Right ventricle myocardium superior (tissue), 1 donor: ENCODE data around the gene SLC30A3. TPM values are rescaled to one million over a fixed set of nuclear protein-coding genes. Genes with fewer than 3 reads are reported as not detected.

ENCODE experiments used
- ATAC-seq: fragments of 200-7000 bp; cut with Tn5 transposase; one replicate; pipeline ENCODE4 v1.9.1; 2020; ENCODE audit warnings: mild to moderate bottlenecking; ENCODE audit not compliant: poor library complexity
- DNase-seq: peaks from one replicate; pipeline ENCODE4 v3.0.0-alpha.2; 2020
- intact Hi-C: fragments of 100-400 bp; cut with DNase I; formaldehyde crosslinking; loops from one replicate; pipeline ENCODE4 v1.11.2; 2022
- total RNA-seq: library from RNA; stranded (reverse); fragmentation: NEBNext Ultra II Directional; extraction: Animal tissue kit (Norgen Biotek cat#: 25700); gene quantifications from one replicate; pipeline ENCODE4 v1.2.1, GENCODE V29; 2021
- donor health status: DM: no; HTN: yes; CAD: no; lungs with severe emphysema.

SLC30A3 gene
- total RNA-seq, 1 donor from 2014 or later: 10.4 TPM

DNA sequence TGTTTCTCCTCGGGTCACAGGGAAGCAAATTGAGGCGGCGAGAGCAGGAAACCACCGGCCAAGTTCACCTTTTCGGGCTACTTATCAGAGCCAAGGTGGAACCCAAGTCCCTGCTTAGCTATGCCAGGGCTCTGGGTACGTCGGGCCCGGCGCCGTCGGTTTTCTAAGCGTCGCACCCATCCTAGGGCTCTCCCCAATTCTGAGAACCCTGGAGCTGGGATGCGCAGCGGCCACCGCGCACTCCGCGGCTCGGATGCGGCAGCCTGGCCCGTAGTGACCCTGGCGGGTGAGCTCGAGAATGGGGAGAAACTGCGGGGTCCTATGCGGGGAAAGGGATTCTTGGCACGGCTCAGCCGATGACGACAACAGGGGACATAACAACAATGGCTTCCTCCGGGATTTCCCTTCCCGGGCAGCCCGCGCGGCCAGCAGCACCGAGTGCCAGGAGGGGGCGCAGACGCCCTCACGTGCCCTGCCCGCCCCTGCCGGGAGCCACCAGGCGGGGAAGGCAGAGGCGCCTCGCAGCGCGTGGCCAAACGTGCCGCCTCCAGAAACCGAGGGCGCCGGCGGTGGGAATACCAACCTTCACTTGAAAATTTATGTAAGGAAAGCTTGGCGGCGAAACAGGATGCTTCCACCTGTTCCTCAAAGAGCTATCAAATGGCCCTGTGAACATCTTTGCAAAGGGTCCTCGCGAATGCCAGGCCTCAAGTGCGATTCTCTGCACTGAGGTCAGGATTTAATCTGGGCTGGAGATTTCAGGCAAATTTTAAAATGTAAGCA is 2.1 kb upstream of the SLC30A3 start:
- ATAC-seq: peak; percentile 80
- DNase-seq: peak; percentile 83
- intact Hi-C loops: no loop called here

DNA sequence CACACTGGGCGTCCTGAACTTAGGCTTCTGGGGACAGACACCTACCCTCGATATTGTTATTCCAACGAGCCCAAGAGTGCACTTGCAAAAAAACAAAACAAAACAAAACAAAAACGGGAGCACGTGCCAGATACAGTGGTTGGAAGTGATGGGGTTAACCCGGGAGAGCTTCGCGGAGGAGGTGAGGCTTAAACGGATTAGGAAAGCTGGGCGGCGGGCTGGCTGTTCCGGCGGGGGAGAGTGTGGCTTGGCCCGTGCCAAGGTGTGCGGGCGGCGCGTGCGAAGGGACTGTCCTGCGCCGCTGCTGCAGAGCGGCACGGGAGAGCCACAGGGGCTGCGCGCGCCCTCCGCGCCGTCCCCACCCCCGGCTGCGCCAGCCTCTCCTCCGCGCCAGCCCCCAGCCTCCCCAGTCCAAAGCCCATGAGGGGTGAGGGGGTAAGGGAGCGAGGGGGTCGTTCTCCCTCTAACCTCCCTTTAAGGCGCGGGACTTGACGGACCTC is 1.5 kb upstream of the SLC30A3 start:
- intact Hi-C loops: no loop called here
- no peak for DNase-seq
- ATAC-seq: peak; percentile 49

DNA sequence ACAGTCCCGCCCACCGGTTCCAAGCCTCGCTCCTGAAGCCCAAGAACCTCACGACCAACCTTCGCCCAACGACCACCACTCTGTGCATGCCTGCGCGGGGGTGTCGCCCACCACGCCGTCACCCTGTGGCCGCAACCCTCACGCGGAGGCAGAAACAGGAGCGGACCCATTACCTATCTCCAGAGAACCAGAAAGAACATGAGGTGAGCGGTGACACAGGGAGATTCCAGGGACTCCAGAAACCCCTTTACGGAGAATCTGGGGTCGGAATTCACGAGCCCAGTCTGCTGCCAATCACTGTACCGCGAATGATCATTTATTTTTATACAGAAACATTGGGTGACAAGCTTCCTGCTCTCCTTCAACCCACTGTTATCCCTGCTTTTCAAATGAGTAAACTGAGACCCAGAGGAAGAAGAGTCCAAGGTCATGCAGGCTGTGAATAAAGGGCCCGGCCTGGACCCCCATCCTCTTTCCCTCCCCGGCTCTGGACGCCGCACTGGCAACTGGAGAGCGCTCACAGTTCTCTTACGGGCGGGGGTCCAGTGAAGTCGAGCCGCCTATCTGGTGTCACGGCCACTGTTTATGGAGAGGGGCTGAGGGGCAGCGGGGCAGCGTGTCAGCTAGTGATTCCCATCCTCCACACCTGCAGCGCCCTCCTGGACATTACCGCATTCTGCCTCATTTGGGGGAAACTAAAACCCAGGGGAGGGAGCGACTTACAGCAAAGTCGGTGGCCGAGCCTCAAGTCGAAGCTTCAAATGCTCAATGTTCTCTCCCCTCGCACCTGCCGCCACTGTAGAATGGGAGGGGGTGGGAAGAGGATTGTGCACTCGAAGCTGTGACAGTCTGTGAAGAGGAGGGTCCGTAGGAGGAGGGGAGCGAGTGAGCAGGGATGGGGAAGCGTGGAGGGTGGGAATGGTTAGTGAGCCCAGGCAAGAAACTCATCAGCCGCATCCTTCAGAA is 723 bp upstream of the SLC30A3 start:
- intact Hi-C loops: no loop called here
- ATAC-seq: no peak
- DNase-seq: no peak

DNA sequence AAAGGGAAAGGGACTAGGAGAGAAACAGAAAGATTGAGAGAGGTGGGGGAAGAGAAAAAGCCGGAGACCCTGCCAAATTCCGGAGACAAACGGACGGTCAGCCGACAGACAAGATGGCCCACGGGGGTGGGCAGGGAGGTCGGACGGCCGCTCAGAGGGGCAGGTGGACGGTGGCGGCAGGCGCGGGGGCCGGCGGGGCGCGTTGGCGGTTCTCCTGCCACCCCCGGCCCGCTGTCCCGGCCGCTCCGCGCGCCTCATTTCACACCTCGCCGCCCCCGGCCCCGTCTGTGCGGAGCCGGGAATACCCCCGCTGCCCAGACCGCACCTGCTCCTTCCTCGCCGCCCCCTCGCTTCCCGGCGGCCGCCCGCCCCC is 935 bp downstream of the SLC30A3 start:
- ATAC-seq (no peak), DNase-seq (no peak)
- intact Hi-C loops: no loop called here

DNA sequence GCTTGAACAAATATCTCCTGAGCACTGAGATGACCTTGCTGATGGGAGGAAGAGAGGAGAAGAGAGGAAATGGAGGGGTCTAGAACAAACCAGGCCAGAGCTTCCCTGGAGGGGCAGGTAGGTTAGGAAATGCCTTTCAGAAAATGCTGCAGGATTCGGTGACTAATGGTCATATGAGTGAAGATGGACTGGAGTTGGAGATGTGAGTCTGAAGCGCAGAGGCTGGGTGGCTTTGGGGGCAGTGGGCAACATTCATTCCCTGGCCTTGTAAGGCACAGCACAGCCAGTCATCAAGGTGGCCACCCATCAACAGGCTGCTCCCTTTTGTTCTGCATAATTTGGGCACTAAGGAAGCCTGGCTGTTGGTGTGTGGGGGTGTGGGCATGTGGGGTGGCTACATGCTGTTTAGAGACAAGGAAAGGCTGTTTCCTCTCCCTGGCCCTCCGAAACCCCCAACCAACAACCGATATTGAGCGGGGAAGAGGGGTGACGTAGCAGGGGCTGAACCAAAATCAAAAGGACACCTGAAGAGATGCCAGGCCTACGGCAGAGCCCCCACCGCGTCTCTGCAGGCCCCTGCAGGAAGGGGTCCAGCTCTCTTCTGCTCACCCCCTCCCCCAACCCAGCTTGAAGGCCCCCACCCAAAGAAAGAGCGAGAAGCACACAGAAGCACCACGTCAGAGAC is 1.5 kb downstream of the SLC30A3 start:
- ATAC-seq: no peak
- intact Hi-C loops: no loop called here
- DNase-seq: no peak

DNA sequence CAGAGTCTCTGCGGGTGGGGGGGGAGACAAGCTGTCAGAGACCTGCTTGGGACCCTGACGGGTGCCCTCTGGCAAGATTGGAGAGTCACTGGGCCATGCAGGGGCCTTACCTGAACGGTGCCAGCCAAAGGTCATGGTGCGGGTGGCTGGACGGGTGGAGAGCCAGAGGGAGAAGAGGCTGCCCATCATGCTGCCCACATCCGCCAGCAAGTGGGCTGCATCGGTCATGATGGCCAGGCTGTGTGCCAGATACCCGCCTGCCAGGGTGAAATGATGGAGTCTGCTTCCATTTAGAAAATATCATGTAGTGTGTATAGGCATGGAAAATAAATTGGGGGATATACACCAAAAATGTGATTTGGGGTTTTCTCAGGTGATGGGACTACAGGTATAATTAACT is 4.8 kb downstream of the SLC30A3 start:
- ATAC-seq: no peak
- DNase-seq: no peak
- intact Hi-C loops: no loop called here

DNA sequence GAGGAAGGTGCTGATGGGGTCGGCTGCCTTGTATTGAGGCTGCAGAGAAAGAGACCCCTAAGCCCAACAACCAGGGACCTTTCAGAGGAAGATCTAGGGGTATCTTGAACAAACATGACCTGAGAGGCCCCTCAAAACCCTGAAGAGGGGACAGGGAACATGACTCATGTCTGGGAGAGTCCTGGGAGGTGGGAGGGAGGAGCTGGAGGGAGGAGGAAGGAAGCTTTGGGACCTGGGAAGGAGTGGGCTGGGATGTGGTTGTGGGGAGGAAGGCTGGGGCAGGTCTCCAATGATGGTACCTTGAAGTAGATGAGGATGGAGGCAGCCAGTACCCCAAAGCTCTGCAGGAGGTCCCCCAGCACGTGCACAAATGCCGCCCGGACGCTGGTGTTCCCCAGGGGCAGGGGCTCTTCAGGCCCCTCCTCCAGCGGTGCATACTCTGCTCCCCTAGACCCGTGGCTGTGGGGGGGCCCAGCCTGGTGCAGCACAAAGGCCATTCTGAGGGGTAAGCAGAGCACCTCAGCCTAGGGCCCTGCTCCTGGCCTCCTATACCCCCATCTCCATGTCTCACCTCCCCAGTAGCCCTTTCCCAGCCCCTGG is 5.9 kb downstream of the SLC30A3 start:
- intact Hi-C loops: no loop called here
- ATAC-seq: no peak
- DNase-seq: no peak

DNA sequence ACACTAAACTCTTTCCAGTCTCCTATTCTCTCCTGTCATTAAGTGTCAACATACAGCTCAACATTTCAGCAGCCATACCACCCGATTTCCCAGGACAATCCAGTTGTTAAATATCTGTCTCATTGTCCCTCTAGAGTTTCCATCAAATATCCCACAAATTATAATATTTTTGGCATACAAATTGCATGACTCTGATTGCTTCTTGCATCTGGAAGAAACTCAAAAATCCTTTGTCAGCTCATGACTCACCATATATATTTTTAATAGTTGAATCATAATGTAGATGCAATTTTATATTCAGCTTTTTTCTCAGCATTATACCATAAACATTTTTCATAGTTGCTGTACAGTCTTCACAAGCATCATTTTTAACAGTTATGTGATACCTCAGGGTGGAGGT is 7.2 kb downstream of the SLC30A3 start:
- DNase-seq: no peak
- intact Hi-C loops: no loop called here

DNA sequence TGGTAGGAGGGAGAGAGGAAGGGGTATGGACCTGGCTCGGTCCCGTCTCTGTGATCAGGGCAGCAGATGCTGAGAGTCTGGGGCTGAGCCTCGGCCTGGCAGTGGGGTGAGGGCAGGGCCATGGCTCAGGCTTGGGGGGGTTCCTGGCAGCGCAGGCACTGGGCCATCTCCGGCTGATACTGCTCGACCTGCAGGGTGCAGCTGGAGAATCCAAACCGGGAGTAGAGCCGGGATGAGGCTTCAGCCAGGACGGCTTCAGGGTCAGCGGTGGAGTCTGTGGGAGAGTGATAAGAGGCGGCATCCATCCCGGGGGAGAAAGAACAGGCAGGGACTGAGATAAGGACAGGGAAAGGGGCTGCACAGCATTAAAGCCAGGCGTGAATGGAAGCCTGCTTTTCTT is 7.7 kb downstream of the SLC30A3 start:
- intact Hi-C loops: no loop called here
- ATAC-seq: no peak
- DNase-seq: no peak

More for the DNA sequence above, 7.2 kb downstream of the SLC30A3 start:
- ATAC-seq: no peak

DNA sequence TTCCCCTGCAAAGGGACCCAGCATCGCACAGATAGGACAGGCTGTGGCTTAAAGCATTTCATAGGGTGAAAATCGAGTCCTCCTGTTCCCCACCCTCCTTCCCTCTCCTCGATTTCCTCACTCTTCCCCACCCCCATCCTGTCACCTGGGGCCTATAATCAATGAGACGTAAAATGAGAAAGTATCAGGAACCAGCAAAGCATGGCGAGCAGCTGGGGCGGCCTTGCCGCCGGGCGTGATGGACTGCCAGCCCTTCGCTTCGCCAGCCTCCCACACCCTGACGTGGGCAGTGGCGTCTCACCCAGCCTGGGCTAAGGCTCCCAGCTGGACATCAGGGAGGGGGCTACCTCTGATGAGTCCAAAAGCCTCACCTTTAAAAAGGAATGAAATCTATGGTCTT is 11.1 kb downstream of the SLC30A3 start:
- intact Hi-C loops: no loop called here
- ATAC-seq: no peak
- DNase-seq: no peak

DNA sequence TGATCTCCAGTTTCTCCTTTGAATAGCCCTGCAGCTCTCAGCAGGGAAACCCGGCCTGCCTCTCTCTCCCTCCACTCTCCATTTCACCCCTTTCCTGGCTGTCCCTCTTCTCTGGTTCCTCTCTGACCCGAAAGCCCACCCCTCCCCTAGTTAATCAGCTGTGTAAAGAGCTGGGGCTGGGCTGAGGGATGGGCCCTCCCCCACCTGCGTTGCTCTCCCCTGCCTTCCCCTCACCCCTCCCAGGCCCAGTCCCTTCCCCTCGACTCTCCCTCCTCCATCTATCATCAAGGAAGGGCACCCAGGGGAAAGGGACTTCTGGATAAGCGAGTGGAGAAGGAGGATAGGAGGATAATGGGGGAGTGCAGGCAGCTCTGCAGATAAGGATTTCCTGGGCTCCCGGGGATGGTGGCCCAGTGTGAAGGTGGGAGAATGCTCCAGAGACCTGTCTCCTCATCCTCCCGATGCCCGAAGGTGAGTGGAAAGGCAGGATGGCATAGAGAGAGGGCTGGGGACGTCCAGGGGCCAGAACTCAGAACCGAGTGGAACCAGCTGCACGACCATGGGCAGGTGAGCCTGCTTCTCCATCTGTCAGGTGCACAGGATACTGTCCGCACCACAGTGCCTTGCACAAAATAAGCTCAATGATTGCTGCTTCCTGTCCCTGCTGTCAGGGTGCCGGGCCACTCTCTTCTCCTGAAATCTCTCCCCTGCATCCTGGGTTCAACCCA is 12.0 kb downstream of the SLC30A3 start:
- ATAC-seq: no peak
- DNase-seq: no peak
- intact Hi-C loops: no loop called here

DNA sequence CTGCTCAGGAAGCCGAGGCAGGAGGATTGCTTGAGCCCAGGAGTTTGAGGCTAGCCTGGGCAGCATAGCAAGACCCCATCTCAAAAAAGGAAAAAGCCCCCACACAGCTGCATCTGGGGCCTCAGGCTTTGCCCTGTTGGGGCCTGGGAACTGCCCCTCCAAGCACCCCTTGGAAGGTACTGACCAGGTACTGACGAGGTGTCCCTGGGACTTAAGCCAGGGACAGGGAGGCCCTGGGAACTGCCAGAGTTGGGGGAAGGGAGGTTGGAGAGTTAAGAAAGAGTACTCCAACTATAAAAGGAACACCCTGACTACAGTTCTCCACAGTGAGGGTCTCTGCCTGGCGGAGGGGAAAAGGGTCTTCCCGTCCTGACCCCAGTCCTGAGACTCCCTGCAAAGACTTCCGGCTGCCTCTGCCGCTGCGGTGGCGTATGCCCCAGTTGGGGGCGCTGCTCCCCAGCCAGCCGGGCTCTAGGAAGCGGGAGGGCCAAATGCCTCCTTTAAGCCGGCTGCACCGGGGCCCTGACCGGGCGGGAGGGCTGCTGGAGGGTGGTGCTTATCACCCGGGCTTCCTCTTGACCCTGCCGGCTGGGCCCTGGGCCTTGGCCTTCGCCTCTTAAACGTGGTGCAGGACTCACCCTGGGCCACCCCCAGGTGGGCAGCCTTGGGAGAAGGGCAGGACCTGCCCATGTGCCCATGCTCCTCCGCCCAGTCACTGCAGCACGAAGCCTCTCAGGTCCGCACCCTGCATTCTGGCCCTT is 12.8 kb downstream of the SLC30A3 start:
- ATAC-seq (peak; percentile 88), DNase-seq (peak; percentile 71)
- intact Hi-C loops: no loop called here

DNA sequence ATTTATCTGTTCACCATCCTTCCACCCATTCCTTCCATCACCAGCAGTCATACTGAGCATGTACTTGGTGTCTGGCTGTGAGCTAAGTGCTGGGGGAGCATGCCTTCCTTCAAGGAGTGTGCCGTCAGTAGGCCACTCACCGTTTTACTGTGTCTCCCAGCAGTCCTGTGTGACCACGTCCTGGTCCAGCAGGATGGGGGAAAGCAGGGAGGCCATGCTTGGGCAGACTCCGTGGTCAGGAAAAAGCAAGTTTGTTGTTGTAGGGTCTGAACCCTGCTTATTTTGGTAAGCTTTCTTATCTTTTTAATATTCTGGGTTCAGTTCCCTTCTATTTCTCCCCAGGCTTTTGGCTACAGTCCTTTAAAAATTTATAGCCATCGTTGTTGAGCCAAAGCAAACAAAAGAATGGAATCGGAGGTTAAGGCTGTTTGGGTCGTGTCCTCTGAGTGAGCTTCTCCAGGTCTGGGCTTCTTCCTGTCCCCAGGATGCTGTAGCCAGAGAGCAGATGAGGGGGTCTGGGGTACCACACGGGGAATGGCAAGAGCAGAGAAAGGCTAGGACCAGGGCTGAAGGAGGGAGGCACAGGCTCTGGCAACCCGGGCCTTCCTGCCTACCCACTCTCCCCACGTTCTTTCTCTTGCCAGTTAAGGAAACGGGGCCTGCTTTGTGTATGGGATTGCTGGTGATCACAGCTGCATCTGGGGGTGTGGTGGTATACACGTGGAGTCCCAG is 13.5 kb downstream of the SLC30A3 start:
- no peak for ATAC-seq
- DNase-seq: no peak
- intact Hi-C loops: no loop called here

DNA sequence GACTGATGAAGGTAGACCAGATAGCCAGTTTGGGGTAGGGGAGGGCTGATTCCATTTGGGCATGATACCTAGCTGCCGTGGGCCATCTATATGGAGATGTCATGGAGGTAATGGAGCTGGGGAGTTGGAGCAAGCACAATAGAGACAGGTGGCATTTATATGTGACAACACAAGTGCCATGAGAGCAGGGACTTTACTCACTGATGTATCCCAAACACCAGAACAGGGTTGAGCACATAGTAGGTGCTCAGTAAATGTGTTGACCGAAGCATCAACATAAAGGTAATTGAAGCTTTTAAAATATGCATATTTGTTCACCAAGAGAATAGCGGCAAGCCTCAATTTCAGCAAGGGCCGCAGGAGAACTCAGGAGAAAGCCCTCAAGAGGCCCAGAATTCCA is 15.0 kb downstream of the SLC30A3 start:
- ATAC-seq (no peak), DNase-seq (no peak)
- intact Hi-C loops: no loop called here

DNA sequence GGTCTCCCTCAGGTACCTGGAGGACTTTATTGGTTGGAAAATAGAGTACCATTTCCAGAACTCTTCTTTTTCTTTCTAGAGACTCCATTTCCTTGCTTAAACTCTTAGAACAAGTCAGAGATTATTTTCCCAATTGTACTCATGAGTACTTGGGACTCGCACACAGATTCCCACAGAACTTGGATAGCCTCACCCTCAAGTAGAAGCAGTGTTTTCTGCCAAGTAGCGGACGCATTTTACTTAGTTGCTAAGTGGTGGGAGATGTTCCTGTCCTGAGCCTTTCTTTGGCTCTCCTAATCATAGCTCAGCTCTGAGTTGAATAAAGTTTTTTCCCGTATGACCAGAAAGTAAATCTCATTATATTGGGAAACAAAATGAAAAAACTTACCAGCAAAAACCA is 17.2 kb downstream of the SLC30A3 start:
- DNase-seq (no peak), ATAC-seq (peak; percentile 23)
- intact Hi-C loops: no loop called here

DNA sequence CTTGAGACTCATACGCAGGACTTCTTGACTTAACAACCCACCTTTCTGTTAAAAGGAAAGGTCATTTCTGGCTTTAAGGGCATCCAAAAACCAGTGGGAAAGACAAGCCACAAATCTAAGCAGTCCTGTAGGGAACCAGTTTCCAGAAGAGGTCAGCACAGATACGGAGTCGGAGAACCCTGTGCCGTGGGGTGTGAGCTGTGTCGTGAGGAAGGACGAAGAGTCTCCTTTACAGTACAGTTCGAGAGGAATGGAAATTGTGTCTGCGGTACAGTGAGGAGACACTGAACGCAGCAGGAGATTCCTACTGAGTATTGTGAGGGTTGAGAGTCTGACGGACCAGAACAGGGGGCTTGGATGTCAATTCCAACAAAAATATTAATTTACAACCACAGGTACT is 17.7 kb downstream of the SLC30A3 start:
- intact Hi-C loops: no loop called here
- no peak for DNase-seq
- peak; percentile 48 for ATAC-seq
